Left ventricle myocardium superior (tissue), 1 donor: ENCODE results near the gene CCDC146. TPM values are rescaled to one million over a fixed set of nuclear protein-coding genes. Genes with fewer than 3 reads are reported as not detected.
A peak's percentile ranks its signal among the peaks of the same experiment; 100 is the strongest.
"Not testable (repeated sequence)": the region's sequence is repeated elsewhere in the genome, so short reads cannot be mapped to it uniquely, and the experiment has no call there.

ENCODE experiments used
- ATAC-seq: fragments of 200-7000 bp; cut with Tn5 transposase; one replicate; pipeline ENCODE4 v1.9.1; 2020; ENCODE audit warnings: mild to moderate bottlenecking, moderate library complexity
- DNase-seq: peaks from one replicate; pipeline ENCODE4 v3.0.0-alpha.2; 2020
- intact Hi-C: fragments of 100-400 bp; cut with micrococcal nuclease; formaldehyde crosslinking; loops from one replicate; pipeline ENCODE4 v1.11.0; 2022
- total RNA-seq: library from RNA; stranded (reverse); fragmentation: NEBNext Ultra II Directional; extraction: Animal tissue kit (Norgen Biotek cat#: 25700); gene quantifications from one replicate; pipeline ENCODE4 v1.2.1, GENCODE V29; 2021
- donor health status: DM: no; HTN: yes; CAD: no; lungs with severe emphysema.

The CCDC146 gene
- total RNA-seq, 1 donor from 2014 or later = 11.0 TPM

- intact Hi-C loops, DNase-seq: not testable (repeated sequence)
- ATAC-seq = peak; percentile 54
These were observed 6.4 kb downstream of the CCDC146 start for GRCh38 chr7:77128582-77129410.

- ATAC-seq, DNase-seq, intact Hi-C loops: not testable (repeated sequence)
These were observed 9.4 kb downstream of the CCDC146 start for GRCh38 chr7:77131781-77132180.

GRCh38 chr7:77138668-77139067 is 16.3 kb downstream of the CCDC146 start:
- ATAC-seq, intact Hi-C loops, DNase-seq: not testable (repeated sequence)

- intact Hi-C loops, DNase-seq, ATAC-seq: not testable (repeated sequence)
These were observed 17.9 kb downstream of the CCDC146 start for GRCh38 chr7:77140291-77140690.

GRCh38 chr7:77152232-77152631 is 29.8 kb downstream of the CCDC146 start:
- intact Hi-C loops, DNase-seq: not testable (repeated sequence)
- peak; percentile 42 for ATAC-seq

GRCh38 chr7:77154917-77155464 is 32.6 kb downstream of the CCDC146 start:
- intact Hi-C loops, ATAC-seq, DNase-seq: not testable (repeated sequence)

- intact Hi-C loops, DNase-seq, ATAC-seq: not testable (repeated sequence)
These were observed 33.4 kb downstream of the CCDC146 start for GRCh38 chr7:77155601-77156377.

- DNase-seq, intact Hi-C loops: not testable (repeated sequence)
- peak; percentile 31 for ATAC-seq
These were observed 34.6 kb downstream of the CCDC146 start for GRCh38 chr7:77157034-77157433.

- no peak for DNase-seq
- intact Hi-C loops = no loop called here
These were observed 35.0 kb downstream of the CCDC146 start for GRCh38 chr7:77157446-77157845.

GRCh38 chr7:77171073-77171472 is 48.7 kb downstream of the CCDC146 start:
- ATAC-seq, intact Hi-C loops, DNase-seq: not testable (repeated sequence)

More at GRCh38 chr7:77157446-77157845, 35.0 kb downstream of the CCDC146 start:
- peak; percentile 45 for ATAC-seq

GRCh38 chr7:77172437-77173172 is 50.2 kb downstream of the CCDC146 start:
- ATAC-seq, DNase-seq, intact Hi-C loops: not testable (repeated sequence)

- intact Hi-C loops, DNase-seq, ATAC-seq: not testable (repeated sequence)
These were observed 52.0 kb downstream of the CCDC146 start for GRCh38 chr7:77174418-77174817.

GRCh38 chr7:77175274-77175800 is 52.9 kb downstream of the CCDC146 start:
- ATAC-seq, DNase-seq, intact Hi-C loops: not testable (repeated sequence)

- intact Hi-C loops, DNase-seq, ATAC-seq: not testable (repeated sequence)
These were observed 55.0 kb downstream of the CCDC146 start for GRCh38 chr7:77177321-77177904.

GRCh38 chr7:77178024-77178423 is 55.6 kb downstream of the CCDC146 start:
- intact Hi-C loops, ATAC-seq, DNase-seq: not testable (repeated sequence)

- ATAC-seq (no peak), DNase-seq (no peak)
- intact Hi-C loops = no loop called here
These were observed 58.7 kb downstream of the CCDC146 start for GRCh38 chr7:77181015-77181595.

GRCh38 chr7:77181734-77182133 is 59.3 kb downstream of the CCDC146 start:
- DNase-seq = no peak
- ATAC-seq = no peak
- intact Hi-C loops = no loop called here

GRCh38 chr7:77182261-77182660 is 59.8 kb downstream of the CCDC146 start:
- intact Hi-C loops = no loop called here
- no peak for ATAC-seq
- DNase-seq = no peak
